Measurements from ENCODE around the gene C14orf39.

DNA sequence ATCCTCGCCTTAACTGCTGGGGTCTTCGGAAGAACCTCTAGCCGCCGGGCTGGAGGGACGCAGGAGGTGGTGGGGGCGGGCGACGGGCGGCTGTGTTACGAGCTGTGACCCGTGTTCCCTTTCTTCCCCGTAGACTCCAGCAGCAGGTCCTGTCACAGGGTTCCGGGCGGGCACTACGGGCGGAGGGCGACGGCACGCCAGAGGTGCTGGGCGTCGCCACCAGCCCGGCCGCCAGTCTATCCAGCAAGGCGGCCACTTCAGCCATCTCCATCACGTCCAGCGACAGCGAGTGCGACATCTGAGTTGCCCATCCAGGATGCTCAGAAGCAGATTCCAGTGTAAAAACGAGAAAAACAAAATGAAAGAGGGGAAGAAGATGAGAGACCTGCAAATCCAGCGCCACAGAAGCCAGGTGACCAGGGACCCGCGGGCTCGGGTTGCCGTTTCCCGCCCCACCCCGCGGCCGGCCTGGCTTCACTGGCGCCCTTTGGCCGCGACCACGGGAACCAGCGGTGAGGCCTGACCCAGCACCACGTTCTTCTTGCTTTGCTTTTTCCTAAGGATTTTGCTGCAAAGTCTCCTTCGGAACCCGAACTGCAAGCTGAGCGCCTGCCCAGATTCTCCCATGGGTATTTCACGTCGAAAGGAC, 25.2 kb upstream of the C14orf39 start:
- no peak for TF ChIP-seq SP2 (tag by site-specific recombination; IDR thresholded peaks at IDR 0.05)
- TF ChIP-seq, protein P1, sequence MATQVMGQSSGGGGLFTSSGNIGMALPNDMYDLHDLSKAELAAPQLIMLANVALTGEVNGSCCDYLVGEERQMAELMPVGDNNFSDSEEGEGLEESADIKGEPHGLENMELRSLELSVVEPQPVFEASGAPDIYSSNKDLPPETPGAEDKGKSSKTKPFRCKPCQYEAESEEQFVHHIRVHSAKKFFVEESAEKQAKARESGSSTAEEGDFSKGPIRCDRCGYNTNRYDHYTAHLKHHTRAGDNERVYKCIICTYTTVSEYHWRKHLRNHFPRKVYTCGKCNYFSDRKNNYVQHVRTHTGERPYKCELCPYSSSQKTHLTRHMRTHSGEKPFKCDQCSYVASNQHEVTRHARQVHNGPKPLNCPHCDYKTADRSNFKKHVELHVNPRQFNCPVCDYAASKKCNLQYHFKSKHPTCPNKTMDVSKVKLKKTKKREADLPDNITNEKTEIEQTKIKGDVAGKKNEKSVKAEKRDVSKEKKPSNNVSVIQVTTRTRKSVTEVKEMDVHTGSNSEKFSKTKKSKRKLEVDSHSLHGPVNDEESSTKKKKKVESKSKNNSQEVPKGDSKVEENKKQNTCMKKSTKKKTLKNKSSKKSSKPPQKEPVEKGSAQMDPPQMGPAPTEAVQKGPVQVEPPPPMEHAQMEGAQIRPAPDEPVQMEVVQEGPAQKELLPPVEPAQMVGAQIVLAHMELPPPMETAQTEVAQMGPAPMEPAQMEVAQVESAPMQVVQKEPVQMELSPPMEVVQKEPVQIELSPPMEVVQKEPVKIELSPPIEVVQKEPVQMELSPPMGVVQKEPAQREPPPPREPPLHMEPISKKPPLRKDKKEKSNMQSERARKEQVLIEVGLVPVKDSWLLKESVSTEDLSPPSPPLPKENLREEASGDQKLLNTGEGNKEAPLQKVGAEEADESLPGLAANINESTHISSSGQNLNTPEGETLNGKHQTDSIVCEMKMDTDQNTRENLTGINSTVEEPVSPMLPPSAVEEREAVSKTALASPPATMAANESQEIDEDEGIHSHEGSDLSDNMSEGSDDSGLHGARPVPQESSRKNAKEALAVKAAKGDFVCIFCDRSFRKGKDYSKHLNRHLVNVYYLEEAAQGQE (tag by site-specific recombination; IDR thresholded peaks at IDR 0.05): no peak
- no peak for TF ChIP-seq ZNF23 (tag by site-specific recombination; IDR thresholded peaks at IDR 0.05; ENCODE audit: borderline replicate concordance)
- no peak for TF ChIP-seq CTCF (tag by site-specific recombination; IDR thresholded peaks at IDR 0.05)
- TF ChIP-seq YY1 (tag by site-specific recombination; IDR thresholded peaks at IDR 0.05): no peak
- TF ChIP-seq, protein P2, sequence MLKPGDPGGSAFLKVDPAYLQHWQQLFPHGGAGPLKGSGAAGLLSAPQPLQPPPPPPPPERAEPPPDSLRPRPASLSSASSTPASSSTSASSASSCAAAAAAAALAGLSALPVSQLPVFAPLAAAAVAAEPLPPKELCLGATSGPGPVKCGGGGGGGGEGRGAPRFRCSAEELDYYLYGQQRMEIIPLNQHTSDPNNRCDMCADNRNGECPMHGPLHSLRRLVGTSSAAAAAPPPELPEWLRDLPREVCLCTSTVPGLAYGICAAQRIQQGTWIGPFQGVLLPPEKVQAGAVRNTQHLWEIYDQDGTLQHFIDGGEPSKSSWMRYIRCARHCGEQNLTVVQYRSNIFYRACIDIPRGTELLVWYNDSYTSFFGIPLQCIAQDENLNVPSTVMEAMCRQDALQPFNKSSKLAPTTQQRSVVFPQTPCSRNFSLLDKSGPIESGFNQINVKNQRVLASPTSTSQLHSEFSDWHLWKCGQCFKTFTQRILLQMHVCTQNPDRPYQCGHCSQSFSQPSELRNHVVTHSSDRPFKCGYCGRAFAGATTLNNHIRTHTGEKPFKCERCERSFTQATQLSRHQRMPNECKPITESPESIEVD (tag by site-specific recombination; IDR thresholded peaks at IDR 0.05): no peak
- TF ChIP-seq ZBTB44 (tag by site-specific recombination; IDR thresholded peaks at IDR 0.05): no peak
- no peak for TF ChIP-seq ZFP41 (tag by site-specific recombination; IDR thresholded peaks at IDR 0.05; ENCODE audit: borderline replicate concordance)
- TF ChIP-seq ZNF580 (tag by site-specific recombination; IDR thresholded peaks at IDR 0.05): no peak
- no peak for TF ChIP-seq TCF7L2 (IDR thresholded peaks at IDR 0.05; ENCODE audit: borderline replicate concordance, low read depth, low read length)
- TF ChIP-seq BCL11A (tag by site-specific recombination; IDR thresholded peaks at IDR 0.05; ENCODE audit: low read depth): no peak
- TF ChIP-seq ZNF175 (tag by site-specific recombination; IDR thresholded peaks at IDR 0.05): no peak
